CD14-positive monocyte (primary cell): ENCODE data around the gene PAK5. TPM values are rescaled to one million over a fixed set of nuclear protein-coding genes. Genes with fewer than 3 reads are reported as not detected.
A peak's percentile ranks its signal among the peaks of the same experiment; 100 is the strongest.

Experiments
- DNase-seq, 3 donors: peaks; one replicate each; pipeline ENCODE4 v3.0.0-alpha.2; 2011 to 2022
- H2AFZ ChIP-seq: 2 replicates; pipeline ENCODE4 v1.6.0; 2012; ENCODE audit warnings: mild to moderate bottlenecking, low read depth, low read length, inconsistent platforms; ENCODE audit not compliant: insufficient read depth, poor library complexity, severe bottlenecking
- H3K27ac ChIP-seq, 2 donors: 1 replicate in 1 of 2; 2 replicates in 1 of 2; pipeline ENCODE4 v1.5.1; 2012 to 2013; ENCODE audit warnings: low read length in 2 of 2, control low read depth in 1 of 2, inconsistent platforms in 1 of 2, low read depth in 1 of 2, mild to moderate bottlenecking in 1 of 2
- H3K27me3 ChIP-seq, 2 donors: one replicate each; pipeline versions ENCODE4 v1.6.0 to v1.6.1; 2011 to 2013; ENCODE audit warnings: low read length in 2 of 2; ENCODE audit not compliant: control insufficient read depth in 2 of 2, insufficient read depth in 2 of 2
- H3K36me3 ChIP-seq, 2 donors: replicated peaks in 1 of 2; 1 replicate in 1 of 2; 2 replicates in 1 of 2; pipeline versions ENCODE4 v1.5.1 to v1.6.1; 2012 to 2013; ENCODE audit warnings: low read length in 2 of 2, control low read depth in 1 of 2, inconsistent platforms in 1 of 2, mild to moderate bottlenecking in 1 of 2; ENCODE audit not compliant: insufficient read depth in 2 of 2, control insufficient read depth in 1 of 2
- H3K4me1 ChIP-seq, 2 donors: 1 replicate in 1 of 2; 2 replicates in 1 of 2; pipeline versions ENCODE4 v1.5.1 to v1.6.1; 2012 to 2013; ENCODE audit warnings: low read length in 2 of 2, control low read depth in 1 of 2, inconsistent platforms in 1 of 2, mild to moderate bottlenecking in 1 of 2, moderate library complexity in 1 of 2; ENCODE audit not compliant: insufficient read depth in 2 of 2, control insufficient read depth in 1 of 2
- H3K4me2 ChIP-seq: replicated peaks from 2 replicates; pipeline ENCODE3; 2012; ENCODE audit warnings: low read length, moderate library complexity, mild to moderate bottlenecking; ENCODE audit not compliant: poor library complexity, severe bottlenecking; ENCODE audit errors: extremely low read depth
- H3K4me3 ChIP-seq, 3 experiments: fragments of 200-600 bp in 1 of 3; sonication (generic) in 1 of 3; replicated peaks in 1 of 3; 1 replicate in 2 of 3; 2 replicates in 1 of 3; pipeline ENCODE4 v1.5.1; 2011 to 2013; ENCODE audit warnings: low read length in 3 of 3, mild to moderate bottlenecking in 3 of 3, control low read depth in 2 of 3, low read depth in 2 of 3, inconsistent platforms in 1 of 3, moderate library complexity in 1 of 3
- H3K79me2 ChIP-seq: 2 replicates; pipeline ENCODE4 v1.6.0; 2012; ENCODE audit warnings: mild to moderate bottlenecking, control low read depth, inconsistent platforms, low read length, moderate library complexity; ENCODE audit not compliant: insufficient read depth
- H3K9ac ChIP-seq: 2 replicates; pipeline ENCODE4 v1.6.0; 2017; ENCODE audit warnings: low read length, mild to moderate bottlenecking; ENCODE audit not compliant: insufficient read depth, poor library complexity, severe bottlenecking
- H3K9me3 ChIP-seq, 2 donors: replicated peaks in 1 of 2; 1 replicate in 1 of 2; 2 replicates in 1 of 2; pipeline versions ENCODE4 v1.5.1 to v1.6.1; 2012 to 2013; ENCODE audit warnings: low read length in 2 of 2, control low read depth in 1 of 2; ENCODE audit not compliant: control insufficient read depth in 1 of 2, insufficient read depth in 1 of 2
- H4K20me1 ChIP-seq: 2 replicates; pipeline ENCODE4 v1.6.0; 2012; ENCODE audit warnings: mild to moderate bottlenecking, low read length, control low read depth, moderate library complexity; ENCODE audit not compliant: insufficient read depth
- H3K27ac Mint-ChIP-seq, 7 donors: one replicate each; pipeline ENCODE4 v1.8.0; 2020; ENCODE audit warnings: mild to moderate bottlenecking in 7 of 7, mixed read lengths in 7 of 7, moderate library complexity in 6 of 7, inconsistent platforms in 2 of 7
- H3K27me3 Mint-ChIP-seq, 3 donors: one replicate each; pipeline ENCODE4 v1.8.0; 2021 to 2022; ENCODE audit warnings: low read depth in 3 of 3, mild to moderate bottlenecking in 3 of 3, mixed read lengths in 3 of 3, moderate library complexity in 3 of 3, inconsistent platforms in 1 of 3
- H3K36me3 Mint-ChIP-seq, 2 donors: one replicate each; pipeline ENCODE4 v1.8.0; 2020; ENCODE audit warnings: mixed read lengths in 2 of 2, inconsistent platforms in 1 of 2, mild to moderate bottlenecking in 1 of 2
- H3K4me1 Mint-ChIP-seq: one replicate; pipeline ENCODE4 v1.8.0; 2020; ENCODE audit warnings: mild to moderate bottlenecking, mixed read lengths
- H3K4me3 Mint-ChIP-seq, 2 donors: one replicate each; pipeline ENCODE4 v1.8.0; 2020; ENCODE audit warnings: mild to moderate bottlenecking in 2 of 2, mixed read lengths in 2 of 2, moderate library complexity in 1 of 2
- H3K9me3 Mint-ChIP-seq, 7 donors: one replicate each; pipeline ENCODE4 v1.8.0; 2020 to 2022; ENCODE audit warnings: mixed read lengths in 7 of 7, mild to moderate bottlenecking in 6 of 7, moderate library complexity in 6 of 7, inconsistent platforms in 2 of 7
- WGBS: methylation state at CpG from one replicate; pipeline ENCODE4 v1.1.5; 2013; ENCODE audit warnings: missing lambda C conversion rate; ENCODE audit not compliant: insufficient coverage; 5-methylcytosine and 5-hydroxymethylcytosine counted together
- intact Hi-C, 2 donors: fragments of 100-400 bp; cut with micrococcal nuclease; formaldehyde crosslinking; loops; one replicate each; pipeline versions ENCODE4 v1.15.0 to v1.15.1; 2023
- polyA plus RNA-seq, 3 donors: library from polyadenylated mRNA; depleted of rRNA in 1 of 3; unstranded in 2 of 3; stranded (reverse) in 1 of 3; fragments of 300-500 nt in 2 of 3; fragments of >200 nt in 1 of 3; fragmentation: Illumina TruSeq in 2 of 3; gene quantifications; 1 replicate in 2 of 3; 2 replicates in 1 of 3; pipeline ENCODE4 v1.2.3, GENCODE V29; 2012 to 2021
- TF ChIP-seq, protein P1 (sequence below): fragments of 200-600 bp; IDR thresholded peaks from one replicate; pipeline ENCODE4 v1.8.0; 2022; ENCODE audit warnings: antibody characterized with exemption, mild to moderate bottlenecking

PAK5 gene
- polyA plus RNA-seq, 3 donors = not detected

- Histone ChIP-seq H3K9me3 (peaks cover 4 to 8% of the 10 kb centered on the region in 2 donors), H3K4me1 (peaks cover 5 to 6% of the 10 kb centered on the region in 2 donors), H3K36me3 (no peaks in the 10 kb centered on the region), H3K9ac (no peak overlapping the region), H3K4me2 (no peak overlapping the region), H3K27me3 (peaks cover 46 to 47% of the 10 kb centered on the region in 2 donors), H2AFZ (no peak overlapping the region), H3K79me2 (no peaks in the 10 kb centered on the region), H3K27ac (no peak overlapping the region), H3K4me3 (no peak overlapping the region), H4K20me1 (no peaks in the 10 kb centered on the region)
- Mint-ChIP-seq H3K27me3 (peaks cover 39 to 55% (median 46%) of the 10 kb centered on the region in 3 donors), H3K9me3 (peaks cover 0 to 15% (median 7%) of the 10 kb centered on the region in 7 donors), H3K27ac (no peak overlapping the region), H3K4me3 (peak overlapping the region in 1 of 2 donors; percentile 79), H3K4me1 (peaks cover 5% of the 10 kb centered on the region), H3K36me3 (no peaks in the 10 kb centered on the region)
- no peak for DNase-seq
- intact Hi-C loops = loop anchor here in 1 of 2 donors (2.0 kb wide), 1 partner anchor 202 kb away; no protein-coding TSS in a partner anchor
- TF ChIP-seq, protein P1, sequence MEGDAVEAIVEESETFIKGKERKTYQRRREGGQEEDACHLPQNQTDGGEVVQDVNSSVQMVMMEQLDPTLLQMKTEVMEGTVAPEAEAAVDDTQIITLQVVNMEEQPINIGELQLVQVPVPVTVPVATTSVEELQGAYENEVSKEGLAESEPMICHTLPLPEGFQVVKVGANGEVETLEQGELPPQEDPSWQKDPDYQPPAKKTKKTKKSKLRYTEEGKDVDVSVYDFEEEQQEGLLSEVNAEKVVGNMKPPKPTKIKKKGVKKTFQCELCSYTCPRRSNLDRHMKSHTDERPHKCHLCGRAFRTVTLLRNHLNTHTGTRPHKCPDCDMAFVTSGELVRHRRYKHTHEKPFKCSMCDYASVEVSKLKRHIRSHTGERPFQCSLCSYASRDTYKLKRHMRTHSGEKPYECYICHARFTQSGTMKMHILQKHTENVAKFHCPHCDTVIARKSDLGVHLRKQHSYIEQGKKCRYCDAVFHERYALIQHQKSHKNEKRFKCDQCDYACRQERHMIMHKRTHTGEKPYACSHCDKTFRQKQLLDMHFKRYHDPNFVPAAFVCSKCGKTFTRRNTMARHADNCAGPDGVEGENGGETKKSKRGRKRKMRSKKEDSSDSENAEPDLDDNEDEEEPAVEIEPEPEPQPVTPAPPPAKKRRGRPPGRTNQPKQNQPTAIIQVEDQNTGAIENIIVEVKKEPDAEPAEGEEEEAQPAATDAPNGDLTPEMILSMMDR = no peak
- WGBS = 80% methylated on average over 1 of the region's 7 CpGs
Measured at GRCh38 chr20:9610665-9611064, 228.2 kb downstream of the PAK5 start.

DNA sequence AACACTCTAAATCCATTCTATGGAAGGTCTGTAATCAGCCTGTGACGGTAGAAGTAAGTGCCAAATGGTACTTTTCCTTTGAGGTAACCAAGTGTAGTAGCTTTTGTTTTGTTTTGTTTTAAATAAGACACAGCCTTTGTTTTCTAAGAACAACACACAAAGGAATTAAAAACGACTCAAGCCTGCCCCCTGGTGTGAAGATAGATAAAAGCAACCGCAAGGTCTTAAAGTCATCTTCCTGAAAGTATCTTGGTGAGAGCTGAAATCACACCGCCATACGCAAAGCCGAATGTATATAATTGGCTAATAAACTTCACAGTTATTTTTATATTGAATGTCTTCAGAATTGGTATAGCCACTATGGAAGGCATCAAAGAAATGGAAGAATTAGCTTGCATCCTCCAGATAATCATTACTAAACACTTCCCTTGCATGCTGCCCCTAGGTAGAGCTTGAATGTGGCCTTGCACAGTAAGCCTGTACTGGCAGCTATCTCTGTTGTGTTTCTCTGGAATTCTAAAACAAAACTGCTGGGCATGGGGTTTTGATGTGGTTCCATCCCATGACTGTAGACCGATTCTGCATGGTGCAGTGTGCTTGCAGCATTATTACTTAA lies 228.9 kb downstream of the PAK5 start:
- intact Hi-C loops = loop anchor here (2.0 to 10.0 kb wide), 3 partner anchors 85 to 201 kb away; no protein-coding TSS in a partner anchor
- H3K4me1 ChIP-seq = no peaks in the 10 kb centered on the region
- no peak overlapping the region for H2AFZ ChIP-seq
- H4K20me1 ChIP-seq = no peaks in the 10 kb centered on the region
- H3K4me3 ChIP-seq = no peak overlapping the region
- Mint-ChIP-seq H3K4me3 (no peak overlapping the region), H3K9me3 (peaks cover 0 to 15% (median 7%) of the 10 kb centered on the region in 7 donors), H3K27me3 (peaks cover 34 to 48% (median 41%) of the 10 kb centered on the region in 3 donors), H3K36me3 (no peaks in the 10 kb centered on the region), H3K27ac (no peak overlapping the region), H3K4me1 (no peaks in the 10 kb centered on the region)
- no peak overlapping the region for H3K9ac ChIP-seq
- DNase-seq = peak; percentile 57 to 69 (median 63)
- H3K27ac ChIP-seq = no peak overlapping the region
- peaks cover 42 to 44% of the 10 kb centered on the region in 2 donors for H3K27me3 ChIP-seq
- H3K36me3 ChIP-seq = no peaks in the 10 kb centered on the region
- H3K79me2 ChIP-seq = no peaks in the 10 kb centered on the region
- H3K9me3 ChIP-seq = peaks cover 4 to 8% of the 10 kb centered on the region in 2 donors
- no peak overlapping the region for H3K4me2 ChIP-seq
- no CpG with 5 or more reads among the region's 7 CpGs for WGBS
- TF ChIP-seq, protein P1 = peak; percentile 77
